ENCODE data around the gene ACSBG1.

- TF ChIP-seq PML (IDR thresholded peaks at IDR 0.05; ENCODE audit: low read length) (no peak), RFX5 (IDR thresholded peaks at IDR 0.05; ENCODE audit: low read depth, low read length) (no peak), SMAD1 (IDR thresholded peaks at IDR 0.05; ENCODE audit: low read depth, partially characterized antibody) (no peak), CHD2 (IDR thresholded peaks at IDR 0.05; ENCODE audit: borderline replicate concordance, low read depth, low read length) (no peak), CEBPB (IDR thresholded peaks at IDR 0.05; ENCODE audit: borderline replicate concordance in 1 of 2, low read depth in 2 of 2, low read length in 2 of 2) (no peak), EZH2 (IDR thresholded peaks at IDR 0.05; ENCODE audit: borderline replicate concordance, control insufficient read depth, low read depth, low read length) (no peak), CREM (IDR thresholded peaks at IDR 0.05; ENCODE audit: low read depth) (no peak), SREBF2 (IDR thresholded peaks at IDR 0.05; ENCODE audit: low read length) (no peak), TAF1 (IDR thresholded peaks at IDR 0.05; ENCODE audit: borderline replicate concordance, low read depth, low read length) (no peak), EGR1 (IDR thresholded peaks at IDR 0.05; ENCODE audit: borderline replicate concordance in 1 of 2, low read depth in 2 of 2, low read length in 2 of 2) (no peak)
- TF ChIP-seq, protein P1, sequence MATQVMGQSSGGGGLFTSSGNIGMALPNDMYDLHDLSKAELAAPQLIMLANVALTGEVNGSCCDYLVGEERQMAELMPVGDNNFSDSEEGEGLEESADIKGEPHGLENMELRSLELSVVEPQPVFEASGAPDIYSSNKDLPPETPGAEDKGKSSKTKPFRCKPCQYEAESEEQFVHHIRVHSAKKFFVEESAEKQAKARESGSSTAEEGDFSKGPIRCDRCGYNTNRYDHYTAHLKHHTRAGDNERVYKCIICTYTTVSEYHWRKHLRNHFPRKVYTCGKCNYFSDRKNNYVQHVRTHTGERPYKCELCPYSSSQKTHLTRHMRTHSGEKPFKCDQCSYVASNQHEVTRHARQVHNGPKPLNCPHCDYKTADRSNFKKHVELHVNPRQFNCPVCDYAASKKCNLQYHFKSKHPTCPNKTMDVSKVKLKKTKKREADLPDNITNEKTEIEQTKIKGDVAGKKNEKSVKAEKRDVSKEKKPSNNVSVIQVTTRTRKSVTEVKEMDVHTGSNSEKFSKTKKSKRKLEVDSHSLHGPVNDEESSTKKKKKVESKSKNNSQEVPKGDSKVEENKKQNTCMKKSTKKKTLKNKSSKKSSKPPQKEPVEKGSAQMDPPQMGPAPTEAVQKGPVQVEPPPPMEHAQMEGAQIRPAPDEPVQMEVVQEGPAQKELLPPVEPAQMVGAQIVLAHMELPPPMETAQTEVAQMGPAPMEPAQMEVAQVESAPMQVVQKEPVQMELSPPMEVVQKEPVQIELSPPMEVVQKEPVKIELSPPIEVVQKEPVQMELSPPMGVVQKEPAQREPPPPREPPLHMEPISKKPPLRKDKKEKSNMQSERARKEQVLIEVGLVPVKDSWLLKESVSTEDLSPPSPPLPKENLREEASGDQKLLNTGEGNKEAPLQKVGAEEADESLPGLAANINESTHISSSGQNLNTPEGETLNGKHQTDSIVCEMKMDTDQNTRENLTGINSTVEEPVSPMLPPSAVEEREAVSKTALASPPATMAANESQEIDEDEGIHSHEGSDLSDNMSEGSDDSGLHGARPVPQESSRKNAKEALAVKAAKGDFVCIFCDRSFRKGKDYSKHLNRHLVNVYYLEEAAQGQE (IDR thresholded peaks at IDR 0.05; ENCODE audit: low read depth, low read length), result no peak
- TF ChIP-seq, protein P2, sequence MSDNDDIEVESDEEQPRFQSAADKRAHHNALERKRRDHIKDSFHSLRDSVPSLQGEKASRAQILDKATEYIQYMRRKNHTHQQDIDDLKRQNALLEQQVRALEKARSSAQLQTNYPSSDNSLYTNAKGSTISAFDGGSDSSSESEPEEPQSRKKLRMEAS (IDR thresholded peaks at IDR 0.05; ENCODE audit: low read depth, low read length), result no peak
- TF ChIP-seq, protein P3, sequence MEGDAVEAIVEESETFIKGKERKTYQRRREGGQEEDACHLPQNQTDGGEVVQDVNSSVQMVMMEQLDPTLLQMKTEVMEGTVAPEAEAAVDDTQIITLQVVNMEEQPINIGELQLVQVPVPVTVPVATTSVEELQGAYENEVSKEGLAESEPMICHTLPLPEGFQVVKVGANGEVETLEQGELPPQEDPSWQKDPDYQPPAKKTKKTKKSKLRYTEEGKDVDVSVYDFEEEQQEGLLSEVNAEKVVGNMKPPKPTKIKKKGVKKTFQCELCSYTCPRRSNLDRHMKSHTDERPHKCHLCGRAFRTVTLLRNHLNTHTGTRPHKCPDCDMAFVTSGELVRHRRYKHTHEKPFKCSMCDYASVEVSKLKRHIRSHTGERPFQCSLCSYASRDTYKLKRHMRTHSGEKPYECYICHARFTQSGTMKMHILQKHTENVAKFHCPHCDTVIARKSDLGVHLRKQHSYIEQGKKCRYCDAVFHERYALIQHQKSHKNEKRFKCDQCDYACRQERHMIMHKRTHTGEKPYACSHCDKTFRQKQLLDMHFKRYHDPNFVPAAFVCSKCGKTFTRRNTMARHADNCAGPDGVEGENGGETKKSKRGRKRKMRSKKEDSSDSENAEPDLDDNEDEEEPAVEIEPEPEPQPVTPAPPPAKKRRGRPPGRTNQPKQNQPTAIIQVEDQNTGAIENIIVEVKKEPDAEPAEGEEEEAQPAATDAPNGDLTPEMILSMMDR (IDR thresholded peaks at IDR 0.05 in 2 of 3, conservative IDR thresholded peaks at IDR 0.05 in 1 of 3; ENCODE audit: control insufficient read depth in 2 of 3, extremely low read depth in 1 of 3, insufficient read depth in 1 of 3, low read depth in 3 of 3, low read length in 3 of 3), result no peak
- TF ChIP-seq, protein P4, sequence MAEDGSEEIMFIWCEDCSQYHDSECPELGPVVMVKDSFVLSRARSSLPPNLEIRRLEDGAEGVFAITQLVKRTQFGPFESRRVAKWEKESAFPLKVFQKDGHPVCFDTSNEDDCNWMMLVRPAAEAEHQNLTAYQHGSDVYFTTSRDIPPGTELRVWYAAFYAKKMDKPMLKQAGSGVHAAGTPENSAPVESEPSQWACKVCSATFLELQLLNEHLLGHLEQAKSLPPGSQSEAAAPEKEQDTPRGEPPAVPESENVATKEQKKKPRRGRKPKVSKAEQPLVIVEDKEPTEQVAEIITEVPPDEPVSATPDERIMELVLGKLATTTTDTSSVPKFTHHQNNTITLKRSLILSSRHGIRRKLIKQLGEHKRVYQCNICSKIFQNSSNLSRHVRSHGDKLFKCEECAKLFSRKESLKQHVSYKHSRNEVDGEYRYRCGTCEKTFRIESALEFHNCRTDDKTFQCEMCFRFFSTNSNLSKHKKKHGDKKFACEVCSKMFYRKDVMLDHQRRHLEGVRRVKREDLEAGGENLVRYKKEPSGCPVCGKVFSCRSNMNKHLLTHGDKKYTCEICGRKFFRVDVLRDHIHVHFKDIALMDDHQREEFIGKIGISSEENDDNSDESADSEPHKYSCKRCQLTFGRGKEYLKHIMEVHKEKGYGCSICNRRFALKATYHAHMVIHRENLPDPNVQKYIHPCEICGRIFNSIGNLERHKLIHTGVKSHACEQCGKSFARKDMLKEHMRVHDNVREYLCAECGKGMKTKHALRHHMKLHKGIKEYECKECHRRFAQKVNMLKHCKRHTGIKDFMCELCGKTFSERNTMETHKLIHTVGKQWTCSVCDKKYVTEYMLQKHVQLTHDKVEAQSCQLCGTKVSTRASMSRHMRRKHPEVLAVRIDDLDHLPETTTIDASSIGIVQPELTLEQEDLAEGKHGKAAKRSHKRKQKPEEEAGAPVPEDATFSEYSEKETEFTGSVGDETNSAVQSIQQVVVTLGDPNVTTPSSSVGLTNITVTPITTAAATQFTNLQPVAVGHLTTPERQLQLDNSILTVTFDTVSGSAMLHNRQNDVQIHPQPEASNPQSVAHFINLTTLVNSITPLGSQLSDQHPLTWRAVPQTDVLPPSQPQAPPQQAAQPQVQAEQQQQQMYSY (CRISPR knock-in tag; IDR thresholded peaks at IDR 0.05), result no peak
Measured at GRCh38 chr15:78192826-78193594, 41.4 kb downstream of the ACSBG1 start.

Measured in GM12878 (cell line).